ENCODE data around the gene BTNL3. TPM values are rescaled to one million over a fixed set of nuclear protein-coding genes. Genes with fewer than 3 reads are reported as not detected.

Gene BTNL3, protein sequence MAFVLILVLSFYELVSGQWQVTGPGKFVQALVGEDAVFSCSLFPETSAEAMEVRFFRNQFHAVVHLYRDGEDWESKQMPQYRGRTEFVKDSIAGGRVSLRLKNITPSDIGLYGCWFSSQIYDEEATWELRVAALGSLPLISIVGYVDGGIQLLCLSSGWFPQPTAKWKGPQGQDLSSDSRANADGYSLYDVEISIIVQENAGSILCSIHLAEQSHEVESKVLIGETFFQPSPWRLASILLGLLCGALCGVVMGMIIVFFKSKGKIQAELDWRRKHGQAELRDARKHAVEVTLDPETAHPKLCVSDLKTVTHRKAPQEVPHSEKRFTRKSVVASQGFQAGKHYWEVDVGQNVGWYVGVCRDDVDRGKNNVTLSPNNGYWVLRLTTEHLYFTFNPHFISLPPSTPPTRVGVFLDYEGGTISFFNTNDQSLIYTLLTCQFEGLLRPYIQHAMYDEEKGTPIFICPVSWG
- not detected for polyA plus RNA-seq (2013, experiment 1 of 2)
- polyA plus RNA-seq (2013, experiment 2 of 2), result not detected

DNA sequence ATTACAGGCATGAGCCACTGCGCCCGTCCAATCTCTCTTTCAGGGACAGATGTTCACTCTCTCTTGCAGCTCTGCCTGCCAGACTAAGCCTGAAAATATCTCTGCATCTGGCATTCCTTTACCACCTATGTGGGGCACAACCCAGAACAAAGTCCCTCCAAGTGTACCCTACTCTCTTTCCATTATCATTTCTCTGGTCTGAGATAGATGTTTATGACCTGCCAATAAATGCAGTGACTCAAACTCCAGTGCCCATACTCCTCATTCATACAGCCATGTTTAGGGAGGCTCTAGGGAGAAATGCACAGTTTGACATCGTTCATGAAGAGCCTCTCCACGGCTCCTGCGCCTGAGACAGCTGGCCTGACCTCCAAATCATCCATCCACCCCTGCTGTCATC, at the start of gene BTNL3:
BTNL3 (plus strand) TSS at position 255 of the 400 bp plus-strand sequence. CDS start 183 bp downstream, outside the sequence.
- Histone ChIP-seq H3K27ac (ENCODE audit: low read depth, low read length) (no peak within 1 kb of the TSS), H3K4me1 (ENCODE audit: insufficient read depth, low read length) (no peaks in the 10 kb centered on the region), H3K4me3 (ENCODE audit: low read length) (no peak within 1 kb of the TSS), H3K9ac (ENCODE audit: low read depth, low read length) (no peak within 1 kb of the TSS), H3K27me3 (ENCODE audit: insufficient read depth, low read length) (no peaks in the 10 kb centered on the region), H3K9me3 (ENCODE audit: insufficient read depth, low read depth, low read length) (no peaks in the 10 kb centered on the region), H3K36me3 (ENCODE audit: insufficient read depth, low read length) (no peaks in the 10 kb centered on the region)
- WGBS, result 57% methylated on average over 5 of the region's 5 CpGs

DNA sequence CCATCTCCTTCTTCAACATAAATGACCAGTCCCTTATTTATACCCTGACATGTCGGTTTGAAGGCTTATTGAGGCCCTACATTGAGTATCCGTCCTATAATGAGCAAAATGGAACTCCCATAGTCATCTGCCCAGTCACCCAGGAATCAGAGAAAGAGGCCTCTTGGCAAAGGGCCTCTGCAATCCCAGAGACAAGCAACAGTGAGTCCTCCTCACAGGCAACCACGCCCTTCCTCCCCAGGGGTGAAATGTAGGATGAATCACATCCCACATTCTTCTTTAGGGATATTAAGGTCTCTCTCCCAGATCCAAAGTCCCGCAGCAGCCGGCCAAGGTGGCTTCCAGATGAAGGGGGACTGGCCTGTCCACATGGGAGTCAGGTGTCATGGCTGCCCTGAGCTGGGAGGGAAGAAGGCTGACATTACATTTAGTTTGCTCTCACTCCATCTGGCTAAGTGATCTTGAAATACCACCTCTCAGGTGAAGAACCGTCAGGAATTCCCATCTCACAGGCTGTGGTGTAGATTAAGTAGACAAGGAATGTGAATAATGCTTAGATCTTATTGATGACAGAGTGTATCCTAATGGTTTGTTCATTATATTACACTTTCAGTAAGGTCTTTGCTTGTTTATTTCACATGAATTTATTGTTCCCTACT, 38.2 kb upstream of the BTNL3 start:
- H3K27me3 ChIP-seq (ENCODE audit: insufficient read depth, low read length), result no peaks in the 10 kb centered on the region
- H3K4me3 ChIP-seq (ENCODE audit: low read length), result no peak overlapping the region
- H3K9ac ChIP-seq (ENCODE audit: low read depth, low read length), result no peak overlapping the region
- H3K36me3 ChIP-seq (ENCODE audit: insufficient read depth, low read length), result no peaks in the 10 kb centered on the region
- H3K4me1 ChIP-seq (ENCODE audit: insufficient read depth, low read length), result no peaks in the 10 kb centered on the region
- WGBS, result 58% methylated on average over 3 of the region's 6 CpGs
- H3K27ac ChIP-seq (ENCODE audit: low read depth, low read length), result no peak overlapping the region
- H3K9me3 ChIP-seq (ENCODE audit: insufficient read depth, low read depth, low read length), result 0 out of 2 replicates have a peak, but pooled peaks cover 8% of the 10 kb centered on the region

GRCh38 chr5:180959661-180960060, 29.0 kb upstream of the BTNL3 start:
- 85% methylated on average over 5 of the region's 5 CpGs for WGBS
- Histone ChIP-seq H3K27me3 (ENCODE audit: insufficient read depth, low read length) (no peaks in the 10 kb centered on the region), H3K4me3 (ENCODE audit: low read length) (no peak overlapping the region)

DNA sequence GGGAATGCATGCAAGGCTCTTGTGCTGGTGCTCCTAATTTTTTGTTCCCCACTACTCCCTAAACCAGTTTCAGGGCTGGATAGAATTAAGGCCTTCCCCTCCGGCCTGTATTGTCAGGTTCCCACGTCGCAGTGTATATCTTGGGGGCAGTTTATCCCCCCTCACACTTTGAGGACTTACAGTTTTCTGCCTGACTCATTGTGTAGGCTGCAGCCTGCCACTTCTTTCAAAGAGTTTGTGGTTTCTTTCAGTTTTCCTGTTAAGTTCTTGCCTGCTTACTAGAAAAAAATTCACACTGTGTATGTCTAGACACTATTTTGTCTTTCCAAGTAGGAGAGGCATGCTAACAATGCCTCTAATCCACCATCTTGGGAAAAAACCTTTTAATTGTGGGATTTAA, 28.4 kb upstream of the BTNL3 start:
- no peak overlapping the region for H3K27ac ChIP-seq (ENCODE audit: low read depth, low read length)

More at GRCh38 chr5:180959661-180960060, 29.0 kb upstream of the BTNL3 start:
- Histone ChIP-seq H3K4me1 (ENCODE audit: insufficient read depth, low read length) (no peaks in the 10 kb centered on the region), H3K27ac (ENCODE audit: low read depth, low read length) (no peak overlapping the region), H3K9me3 (ENCODE audit: insufficient read depth, low read depth, low read length) (0 out of 2 replicates have a peak, but pooled peaks cover 4% of the 10 kb centered on the region), H3K36me3 (ENCODE audit: insufficient read depth, low read length) (no peaks in the 10 kb centered on the region), H3K9ac (ENCODE audit: low read depth, low read length) (no peak overlapping the region)

GRCh38 chr5:180969406-180969805, 19.2 kb upstream of the BTNL3 start:
- Histone ChIP-seq H3K9ac (ENCODE audit: low read depth, low read length) (no peak overlapping the region), H3K9me3 (ENCODE audit: insufficient read depth, low read depth, low read length) (peaks cover 9% of the 10 kb centered on the region), H3K27ac (ENCODE audit: low read depth, low read length) (no peak overlapping the region), H3K27me3 (ENCODE audit: insufficient read depth, low read length) (no peaks in the 10 kb centered on the region), H3K4me1 (ENCODE audit: insufficient read depth, low read length) (no peaks in the 10 kb centered on the region), H3K4me3 (ENCODE audit: low read length) (no peak overlapping the region), H3K36me3 (ENCODE audit: insufficient read depth, low read length) (no peaks in the 10 kb centered on the region)
- 89% methylated on average over 23 of the region's 23 CpGs for WGBS

More for the DNA sequence above, 28.4 kb upstream of the BTNL3 start:
- Histone ChIP-seq H3K27me3 (ENCODE audit: insufficient read depth, low read length) (no peaks in the 10 kb centered on the region), H3K36me3 (ENCODE audit: insufficient read depth, low read length) (no peaks in the 10 kb centered on the region), H3K9ac (ENCODE audit: low read depth, low read length) (no peak overlapping the region), H3K4me3 (ENCODE audit: low read length) (no peak overlapping the region), H3K9me3 (ENCODE audit: insufficient read depth, low read depth, low read length) (0 out of 2 replicates have a peak, but pooled peaks cover 4% of the 10 kb centered on the region), H3K4me1 (ENCODE audit: insufficient read depth, low read length) (no peaks in the 10 kb centered on the region)
- 78% methylated on average over 3 of the region's 3 CpGs for WGBS

GRCh38 chr5:180970336-180970735, 18.3 kb upstream of the BTNL3 start:
- Histone ChIP-seq H3K27me3 (ENCODE audit: insufficient read depth, low read length) (no peaks in the 10 kb centered on the region), H3K4me3 (ENCODE audit: low read length) (no peak overlapping the region), H3K4me1 (ENCODE audit: insufficient read depth, low read length) (no peaks in the 10 kb centered on the region), H3K36me3 (ENCODE audit: insufficient read depth, low read length) (no peaks in the 10 kb centered on the region), H3K27ac (ENCODE audit: low read depth, low read length) (no peak overlapping the region), H3K9me3 (ENCODE audit: insufficient read depth, low read depth, low read length) (peaks cover 9% of the 10 kb centered on the region), H3K9ac (ENCODE audit: low read depth, low read length) (no peak overlapping the region)
- 89% methylated on average over 31 of the region's 31 CpGs for WGBS

GRCh38 chr5:180970875-180971274, 17.8 kb upstream of the BTNL3 start:
- H3K9me3 ChIP-seq (ENCODE audit: insufficient read depth, low read depth, low read length), result peaks cover 9% of the 10 kb centered on the region
- no peaks in the 10 kb centered on the region for H3K27me3 ChIP-seq (ENCODE audit: insufficient read depth, low read length)
- H3K9ac ChIP-seq (ENCODE audit: low read depth, low read length), result no peak overlapping the region
- H3K4me1 ChIP-seq (ENCODE audit: insufficient read depth, low read length), result no peaks in the 10 kb centered on the region
- no peak overlapping the region for H3K4me3 ChIP-seq (ENCODE audit: low read length)
- WGBS, result 55% methylated on average over 1 of the region's 4 CpGs
- H3K27ac ChIP-seq (ENCODE audit: low read depth, low read length), result no peak overlapping the region
- H3K36me3 ChIP-seq (ENCODE audit: insufficient read depth, low read length), result no peaks in the 10 kb centered on the region

GRCh38 chr5:180974612-180975315, 13.9 kb upstream of the BTNL3 start:
- no peaks in the 10 kb centered on the region for H3K4me1 ChIP-seq (ENCODE audit: insufficient read depth, low read length)
- WGBS, result no CpG with 5 or more reads among the region's 2 CpGs
- H3K27me3 ChIP-seq (ENCODE audit: insufficient read depth, low read length), result no peaks in the 10 kb centered on the region
- H3K36me3 ChIP-seq (ENCODE audit: insufficient read depth, low read length), result no peaks in the 10 kb centered on the region
- H3K9ac ChIP-seq (ENCODE audit: low read depth, low read length), result no peak overlapping the region
- no peak overlapping the region for H3K27ac ChIP-seq (ENCODE audit: low read depth, low read length)
- no peak overlapping the region for H3K4me3 ChIP-seq (ENCODE audit: low read length)
- H3K9me3 ChIP-seq (ENCODE audit: insufficient read depth, low read depth, low read length), result peaks cover 9% of the 10 kb centered on the region; the same call in 1 of the 2 replicates

- Histone ChIP-seq H3K9ac (ENCODE audit: low read depth, low read length) (no peak overlapping the region), H3K27me3 (ENCODE audit: insufficient read depth, low read length) (no peaks in the 10 kb centered on the region), H3K4me3 (ENCODE audit: low read length) (no peak overlapping the region), H3K4me1 (ENCODE audit: insufficient read depth, low read length) (no peaks in the 10 kb centered on the region), H3K36me3 (ENCODE audit: insufficient read depth, low read length) (no peaks in the 10 kb centered on the region), H3K9me3 (ENCODE audit: insufficient read depth, low read depth, low read length) (peaks cover 9% of the 10 kb centered on the region; the same call in 1 of the 2 replicates), H3K27ac (ENCODE audit: low read depth, low read length) (no peak overlapping the region)
- WGBS, result 51% methylated on average over 2 of the region's 2 CpGs
These were observed 13.3 kb upstream of the BTNL3 start for GRCh38 chr5:180975338-180975737.

- H3K4me1 ChIP-seq (ENCODE audit: insufficient read depth, low read length), result no peaks in the 10 kb centered on the region
- peaks cover 7% of the 10 kb centered on the region; the same call in 1 of the 2 replicates for H3K9me3 ChIP-seq (ENCODE audit: insufficient read depth, low read depth, low read length)
- no peak overlapping the region for H3K27ac ChIP-seq (ENCODE audit: low read depth, low read length)
- no peaks in the 10 kb centered on the region for H3K36me3 ChIP-seq (ENCODE audit: insufficient read depth, low read length)
- H3K27me3 ChIP-seq (ENCODE audit: insufficient read depth, low read length), result no peaks in the 10 kb centered on the region
- WGBS, result 85% methylated on average over 4 of the region's 6 CpGs
- H3K4me3 ChIP-seq (ENCODE audit: low read length), result no peak overlapping the region
- H3K9ac ChIP-seq (ENCODE audit: low read depth, low read length), result no peak overlapping the region
These were observed 12.1 kb upstream of the BTNL3 start for GRCh38 chr5:180976518-180976917.

GRCh38 chr5:180977852-180978251, 10.8 kb upstream of the BTNL3 start:
- Histone ChIP-seq H3K27me3 (ENCODE audit: insufficient read depth, low read length) (no peaks in the 10 kb centered on the region), H3K36me3 (ENCODE audit: insufficient read depth, low read length) (no peaks in the 10 kb centered on the region), H3K9ac (ENCODE audit: low read depth, low read length) (no peak overlapping the region), H3K9me3 (ENCODE audit: insufficient read depth, low read depth, low read length) (peaks cover 2% of the 10 kb centered on the region; the same call in 1 of the 2 replicates), H3K27ac (ENCODE audit: low read depth, low read length) (no peak overlapping the region), H3K4me1 (ENCODE audit: insufficient read depth, low read length) (no peaks in the 10 kb centered on the region), H3K4me3 (ENCODE audit: low read length) (no peak overlapping the region)
- 71% methylated on average over 1 of the region's 1 CpG for WGBS

All from HUES64 (cell line).